ENCODE data around the gene TICAM2. TPM values are rescaled to one million over a fixed set of nuclear protein-coding genes. Genes with fewer than 3 reads are reported as not detected.

TICAM2 gene
- total and polyA plus RNA-seq, 10 donors, result 2.9 to 9.2 (median 5.3) TPM

GRCh38 chr5:115535479-115536035, 66.7 kb downstream of the TICAM2 start:
- H3K27me3 ChIP-seq (replicated peaks in 1 of 7), result no peaks in the 10 kb centered on the region
- peaks cover 8 to 100% (median 75%) of the 10 kb centered on the region in 6 donors for H3K4me1 ChIP-seq
- peaks cover 0 to 65% (median 13%) of the 10 kb centered on the region in 6 donors for H3K36me3 ChIP-seq
- 93 to 97% (median 94%) methylated on average over 3 of the region's 3 CpGs for WGBS, 5 donors
- DNase-seq, result no peak
- TF ChIP-seq CTCF (IDR thresholded peaks at IDR 0.05 in 8 of 11, conservative IDR thresholded peaks at IDR 0.05 in 3 of 11) (no peak), POLR2A (IDR thresholded peaks at IDR 0.05) (no peak), POLR2AphosphoS5 (IDR thresholded peaks at IDR 0.05) (no peak)
- no peak overlapping the region for H3K27ac ChIP-seq
- H3K4me3 ChIP-seq, result no peak overlapping the region
- intact Hi-C loops (cut with DNase I; ENCODE audit: low total_unique reads), result no loop called here
- H3K9me3 ChIP-seq, result no peaks in the 10 kb centered on the region

- intact Hi-C loops (cut with DNase I; ENCODE audit: low total_unique reads), result no loop called here
- Histone ChIP-seq H3K9me3 (no peaks in the 10 kb centered on the region), H3K36me3 (peaks cover 0 to 57% (median 12%) of the 10 kb centered on the region in 6 donors), H3K4me3 (no peak overlapping the region), H3K4me1 (peaks cover 0 to 97% (median 59%) of the 10 kb centered on the region in 6 donors), H3K27me3 (replicated peaks in 1 of 7) (no peaks in the 10 kb centered on the region), H3K27ac (no peak overlapping the region)
- no peak for DNase-seq
- 56 to 72% (median 69%) methylated on average over 2 of the region's 2 CpGs for WGBS, 5 donors
- TF ChIP-seq POLR2A (IDR thresholded peaks at IDR 0.05) (no peak), CTCF (IDR thresholded peaks at IDR 0.05 in 8 of 11, conservative IDR thresholded peaks at IDR 0.05 in 3 of 11) (no peak), POLR2AphosphoS5 (IDR thresholded peaks at IDR 0.05) (no peak)
Observed at GRCh38 chr5:115532517-115532916, 69.8 kb downstream of the TICAM2 start.

GRCh38 chr5:115531787-115532367, 70.4 kb downstream of the TICAM2 start:
- H3K36me3 ChIP-seq, result peaks cover 0 to 60% (median 12%) of the 10 kb centered on the region in 6 donors
- H3K4me3 ChIP-seq, result no peak overlapping the region
- WGBS, 5 donors, result 84 to 100% (median 91%) methylated on average over 1 of the region's 1 CpG
- H3K27me3 ChIP-seq (replicated peaks in 1 of 7), result no peaks in the 10 kb centered on the region
- DNase-seq, result no peak
- H3K4me1 ChIP-seq, result peaks cover 0 to 97% (median 52%) of the 10 kb centered on the region in 6 donors
- TF ChIP-seq CTCF (IDR thresholded peaks at IDR 0.05 in 8 of 11, conservative IDR thresholded peaks at IDR 0.05 in 3 of 11) (no peak), POLR2AphosphoS5 (IDR thresholded peaks at IDR 0.05) (no peak), POLR2A (IDR thresholded peaks at IDR 0.05) (no peak)
- no peaks in the 10 kb centered on the region for H3K9me3 ChIP-seq
- intact Hi-C loops (cut with DNase I; ENCODE audit: low total_unique reads), result no loop called here
- no peak overlapping the region for H3K27ac ChIP-seq

- H3K4me1 ChIP-seq, result peaks cover 0 to 97% (median 51%) of the 10 kb centered on the region in 6 donors
Observed at GRCh38 chr5:115531380-115531779, 70.9 kb downstream of the TICAM2 start.

More at GRCh38 chr5:115531380-115531779, 70.9 kb downstream of the TICAM2 start:
- Histone ChIP-seq H3K27ac (no peak overlapping the region), H3K27me3 (replicated peaks in 1 of 7) (no peaks in the 10 kb centered on the region), H3K36me3 (peaks cover 0 to 62% (median 10%) of the 10 kb centered on the region in 6 donors), H3K9me3 (no peaks in the 10 kb centered on the region), H3K4me3 (no peak overlapping the region)
- DNase-seq, result no peak
- TF ChIP-seq POLR2A (IDR thresholded peaks at IDR 0.05) (no peak), CTCF (IDR thresholded peaks at IDR 0.05 in 8 of 11, conservative IDR thresholded peaks at IDR 0.05 in 3 of 11) (no peak), POLR2AphosphoS5 (IDR thresholded peaks at IDR 0.05) (no peak)
- intact Hi-C loops (cut with DNase I; ENCODE audit: low total_unique reads), result no loop called here
- WGBS, 5 donors, result 96 to 98% (median 97%) methylated on average over 3 of the region's 3 CpGs

All from spleen (tissue), 11 donors.